Stomach (tissue), 4 donors: Measurements from ENCODE around the gene RBM39.

Experiments used
- CTCF ChIP-seq, 7 experiments: fragments of 450-650 bp in 4 of 7; fragments of 200-600 bp in 3 of 7; sonication (generic) in 3 of 7; IDR thresholded peaks; one replicate each; pipeline ENCODE4 v1.5.1; 2016 to 2019; ENCODE audit warnings: antibody characterized with exemption in 7 of 7, control low read depth in 2 of 7, mild to moderate bottlenecking in 1 of 7
- EP300 ChIP-seq: sonication (generic); formaldehyde crosslinking; IDR thresholded peaks from one replicate; pipeline ENCODE4 v1.6.1; 2017; ENCODE audit warnings: antibody characterized with exemption
- POLR2A ChIP-seq, 4 donors: fragments of 450-650 bp; IDR thresholded peaks; one replicate each; pipeline ENCODE4 v1.6.1; 2016; ENCODE audit warnings: antibody characterized with exemption in 4 of 4, control low read depth in 2 of 4, mild to moderate bottlenecking in 1 of 4, moderate library complexity in 1 of 4
- POLR2AphosphoS5 ChIP-seq, 3 donors: sonication (generic); formaldehyde crosslinking; IDR thresholded peaks; one replicate each; pipeline ENCODE4 v1.6.1; 2016; ENCODE audit warnings: antibody characterized with exemption in 3 of 3

GRCh38 chr20:35734374-35734773 lies 7.7 kb downstream of the RBM39 start:
- TF ChIP-seq CTCF (IDR thresholded peaks at IDR 0.05): no peak
- no peak for TF ChIP-seq POLR2A (IDR thresholded peaks at IDR 0.05)
- TF ChIP-seq POLR2AphosphoS5 (IDR thresholded peaks at IDR 0.05): no peak
- no peak for TF ChIP-seq EP300
